EL (cell line): Measurements from ENCODE around the gene CIZ1.
A peak's percentile ranks its signal among the peaks of the same experiment; 100 is the strongest.
"Not testable (repeated sequence)": the region's sequence is repeated elsewhere in the genome, so short reads cannot be mapped to it uniquely, and the experiment has no call there.

Source experiments
- DNase-seq: peaks from one replicate; pipeline ENCODE4 v3.0.0-alpha.2; 2016

Gene CIZ1

GRCh38 chr9:128185979-128186965, 5.1 kb downstream of the CIZ1 start:
- DNase-seq: no peak

- DNase-seq: no peak
Observed at GRCh38 chr9:128182893-128183588, 8.3 kb downstream of the CIZ1 start.

GRCh38 chr9:128181480-128181879, 9.9 kb downstream of the CIZ1 start:
- DNase-seq: not testable (repeated sequence)

GRCh38 chr9:128180447-128180846, 10.9 kb downstream of the CIZ1 start:
- no peak for DNase-seq

GRCh38 chr9:128180001-128180400, 11.4 kb downstream of the CIZ1 start:
- DNase-seq: no peak

- DNase-seq: no peak
Observed at GRCh38 chr9:128178806-128179431, 12.5 kb downstream of the CIZ1 start.

- DNase-seq: no peak
Observed at GRCh38 chr9:128175726-128176125, 15.6 kb downstream of the CIZ1 start.

- DNase-seq: peak; percentile 57
Observed at GRCh38 chr9:128175102-128175563, 16.2 kb downstream of the CIZ1 start.

- DNase-seq: no peak
Observed at GRCh38 chr9:128174062-128174461, 17.3 kb downstream of the CIZ1 start.

GRCh38 chr9:128169925-128170324, 21.4 kb downstream of the CIZ1 start:
- DNase-seq: no peak

GRCh38 chr9:128169492-128169891, 21.9 kb downstream of the CIZ1 start:
- DNase-seq: no peak

GRCh38 chr9:128168731-128169308, 22.6 kb downstream of the CIZ1 start:
- DNase-seq: peak; percentile 42

GRCh38 chr9:128167209-128167608, 24.2 kb downstream of the CIZ1 start:
- no peak for DNase-seq

- no peak for DNase-seq
Observed at GRCh38 chr9:128166169-128166568, 25.2 kb downstream of the CIZ1 start.

- DNase-seq: no peak
Observed at GRCh38 chr9:128164307-128164885, 27.0 kb downstream of the CIZ1 start.

GRCh38 chr9:128163523-128164306, 27.7 kb downstream of the CIZ1 start:
- no peak for DNase-seq

- no peak for DNase-seq
Observed at GRCh38 chr9:128163027-128163515, 28.3 kb downstream of the CIZ1 start.

GRCh38 chr9:128162215-128163026, 29.0 kb downstream of the CIZ1 start:
- no peak for DNase-seq

- no peak for DNase-seq
Observed at GRCh38 chr9:128161215-128161902, 30.0 kb downstream of the CIZ1 start.

- peak; percentile 38 for DNase-seq
Observed at GRCh38 chr9:128160603-128160987, 30.8 kb downstream of the CIZ1 start.
